ENCODE data around the gene HMGXB3.

The HMGXB3 gene

DNA sequence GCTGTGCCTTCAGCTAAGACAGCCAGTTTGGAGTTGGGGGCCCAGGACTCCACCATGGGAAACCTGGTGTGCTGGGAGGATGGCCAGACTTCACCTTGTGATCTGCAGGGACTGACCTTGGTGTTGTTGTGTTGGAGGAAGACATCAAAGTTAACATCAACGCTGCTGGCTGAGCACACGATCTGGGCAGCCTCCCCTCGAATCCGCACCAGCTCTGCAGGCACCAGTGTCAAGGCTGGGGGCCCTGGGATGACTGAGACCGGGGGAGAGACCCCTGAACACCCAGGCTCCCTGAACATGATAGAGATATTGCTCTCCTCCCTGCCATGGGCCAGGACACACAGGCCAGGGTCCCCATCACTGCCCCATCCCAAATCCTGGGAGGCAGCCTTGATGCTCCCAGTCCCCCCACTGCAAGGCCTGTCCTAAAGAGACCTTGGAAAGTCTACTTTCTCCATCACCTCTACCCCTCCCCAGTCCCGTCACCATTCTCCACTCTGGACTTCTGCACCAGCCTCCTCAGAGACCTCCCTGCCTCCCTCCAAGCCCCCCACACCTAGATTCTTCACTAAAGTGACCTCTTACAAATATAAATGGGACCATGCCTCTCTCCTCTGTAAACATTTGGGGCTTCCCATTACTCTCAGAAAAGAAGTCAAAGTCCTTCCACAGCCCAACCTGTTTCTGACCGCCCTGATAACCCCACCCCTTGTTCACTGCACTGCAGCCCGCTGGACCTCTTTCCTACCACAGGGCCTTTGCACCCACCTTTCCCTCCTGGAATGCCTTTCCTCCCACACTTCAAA is 77.7 kb downstream of the HMGXB3 start:
- no peak overlapping the region for H3K4me3 ChIP-seq (ENCODE audit: low read depth, low read length)
- TF ChIP-seq, protein P1, sequence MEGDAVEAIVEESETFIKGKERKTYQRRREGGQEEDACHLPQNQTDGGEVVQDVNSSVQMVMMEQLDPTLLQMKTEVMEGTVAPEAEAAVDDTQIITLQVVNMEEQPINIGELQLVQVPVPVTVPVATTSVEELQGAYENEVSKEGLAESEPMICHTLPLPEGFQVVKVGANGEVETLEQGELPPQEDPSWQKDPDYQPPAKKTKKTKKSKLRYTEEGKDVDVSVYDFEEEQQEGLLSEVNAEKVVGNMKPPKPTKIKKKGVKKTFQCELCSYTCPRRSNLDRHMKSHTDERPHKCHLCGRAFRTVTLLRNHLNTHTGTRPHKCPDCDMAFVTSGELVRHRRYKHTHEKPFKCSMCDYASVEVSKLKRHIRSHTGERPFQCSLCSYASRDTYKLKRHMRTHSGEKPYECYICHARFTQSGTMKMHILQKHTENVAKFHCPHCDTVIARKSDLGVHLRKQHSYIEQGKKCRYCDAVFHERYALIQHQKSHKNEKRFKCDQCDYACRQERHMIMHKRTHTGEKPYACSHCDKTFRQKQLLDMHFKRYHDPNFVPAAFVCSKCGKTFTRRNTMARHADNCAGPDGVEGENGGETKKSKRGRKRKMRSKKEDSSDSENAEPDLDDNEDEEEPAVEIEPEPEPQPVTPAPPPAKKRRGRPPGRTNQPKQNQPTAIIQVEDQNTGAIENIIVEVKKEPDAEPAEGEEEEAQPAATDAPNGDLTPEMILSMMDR (IDR thresholded peaks at IDR 0.05; ENCODE audit: low read depth, low read length): no peak

DNA sequence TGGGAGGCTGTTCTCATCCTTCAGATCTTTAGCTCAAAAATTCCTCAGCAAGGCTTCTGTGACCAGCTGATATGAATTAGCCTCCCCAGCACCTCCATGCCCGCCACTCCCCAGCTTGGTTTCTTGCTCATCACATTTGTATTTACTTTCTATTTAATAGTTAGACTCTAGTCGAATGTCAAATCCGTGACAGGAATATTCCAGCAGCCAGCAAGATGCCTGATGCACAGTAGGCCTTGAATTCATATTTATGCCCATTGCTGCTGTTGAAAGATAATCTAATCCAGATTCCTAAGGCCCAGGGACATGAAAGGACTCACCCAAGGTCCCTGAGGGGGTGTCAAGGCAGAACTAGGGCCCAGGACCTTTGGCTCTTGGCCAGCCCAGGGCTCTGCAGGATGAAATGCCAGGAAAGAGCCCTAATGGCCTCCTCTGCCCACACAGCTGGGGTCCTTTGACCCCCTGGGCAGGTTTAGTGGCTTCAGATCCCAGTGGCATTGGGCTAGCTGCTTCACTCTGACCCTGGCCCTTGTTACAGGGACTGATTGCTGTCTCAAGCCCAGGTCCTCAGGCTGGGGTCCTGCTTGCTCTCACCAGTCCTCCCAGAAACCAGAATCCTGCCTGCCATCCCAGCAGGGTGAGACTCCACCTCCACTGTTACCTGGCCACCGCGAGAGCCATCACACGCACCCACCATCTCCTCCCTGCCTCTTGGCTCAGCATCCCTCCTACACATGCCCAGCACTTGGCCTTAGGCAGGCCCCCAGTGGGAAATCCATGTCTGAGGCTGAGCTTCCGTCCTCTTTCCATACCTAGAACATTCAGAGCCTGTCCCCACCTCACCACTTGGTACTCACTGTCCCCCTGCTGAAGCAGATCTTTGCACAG is 78.5 kb downstream of the HMGXB3 start:
- TF ChIP-seq, protein P1 (IDR thresholded peaks at IDR 0.05; ENCODE audit: low read depth, low read length): no peak
- no peak overlapping the region for H3K4me3 ChIP-seq (ENCODE audit: low read depth, low read length)

DNA sequence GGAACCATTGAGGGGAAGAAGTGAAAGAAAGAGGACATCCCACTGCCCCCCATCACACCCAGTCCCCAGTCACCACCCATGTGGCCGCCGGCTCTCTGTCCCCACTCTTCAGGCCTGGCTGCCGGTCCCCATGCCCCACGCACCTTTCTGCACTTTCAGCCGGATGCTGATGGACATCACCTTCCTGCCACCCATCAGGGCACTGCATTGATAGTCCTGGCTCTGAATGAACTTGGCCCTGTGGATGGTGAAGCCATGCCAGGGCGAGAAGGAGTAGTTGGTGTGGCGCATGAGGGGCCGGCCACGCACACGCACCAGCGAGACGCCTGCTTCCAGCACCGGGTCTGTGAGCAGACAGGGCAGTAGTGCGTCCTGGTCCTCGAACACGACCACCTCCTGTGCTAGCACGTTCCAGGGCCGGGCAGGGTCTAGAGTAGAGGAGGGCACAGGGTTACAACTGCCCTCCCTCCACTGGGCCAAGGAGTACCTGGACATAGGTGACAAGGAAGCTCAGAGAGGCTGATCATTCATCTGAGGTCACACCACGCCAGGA is 79.4 kb downstream of the HMGXB3 start:
- no peak overlapping the region for H3K4me3 ChIP-seq (ENCODE audit: low read depth, low read length)
- TF ChIP-seq, protein P1 (IDR thresholded peaks at IDR 0.05; ENCODE audit: low read depth, low read length): no peak

DNA sequence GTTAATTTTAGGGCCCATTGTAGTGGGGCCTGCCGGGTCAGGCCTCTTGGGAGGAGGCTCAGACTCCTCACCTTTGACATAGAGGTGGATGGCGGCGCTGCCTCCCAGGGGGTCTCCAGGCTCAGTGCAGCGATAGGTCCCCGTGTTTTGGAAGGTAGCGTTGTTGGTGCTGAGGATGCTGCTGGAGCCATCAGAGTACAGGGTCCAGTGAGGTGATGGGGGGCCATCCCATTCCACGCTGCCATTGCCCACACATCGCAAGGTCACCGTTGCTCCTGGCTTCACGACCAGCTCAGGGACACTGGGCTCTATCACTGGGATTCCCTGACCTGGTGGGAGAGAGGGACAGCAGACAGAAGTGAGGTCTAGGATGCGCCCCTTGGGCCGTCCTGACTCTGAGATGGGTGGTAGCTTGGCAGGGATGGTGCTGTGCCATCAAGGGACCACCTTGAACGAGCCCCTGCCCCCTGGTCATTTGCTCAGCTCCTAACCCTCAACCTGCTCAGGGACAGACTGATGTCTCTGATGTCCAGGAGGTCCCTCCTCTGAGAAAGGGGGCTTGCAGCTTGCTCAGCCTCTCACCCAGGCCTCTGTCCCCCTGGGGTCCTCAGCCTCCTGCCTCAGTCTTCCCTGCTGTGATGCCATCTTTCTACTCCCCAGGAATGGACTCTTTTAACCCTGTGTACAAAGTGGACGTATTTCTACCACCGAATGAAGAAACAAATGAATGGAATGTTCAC is 80.3 kb downstream of the HMGXB3 start:
- TF ChIP-seq, protein P1 (IDR thresholded peaks at IDR 0.05; ENCODE audit: low read depth, low read length): no peak
- H3K4me3 ChIP-seq (ENCODE audit: low read depth, low read length): no peak overlapping the region

DNA sequence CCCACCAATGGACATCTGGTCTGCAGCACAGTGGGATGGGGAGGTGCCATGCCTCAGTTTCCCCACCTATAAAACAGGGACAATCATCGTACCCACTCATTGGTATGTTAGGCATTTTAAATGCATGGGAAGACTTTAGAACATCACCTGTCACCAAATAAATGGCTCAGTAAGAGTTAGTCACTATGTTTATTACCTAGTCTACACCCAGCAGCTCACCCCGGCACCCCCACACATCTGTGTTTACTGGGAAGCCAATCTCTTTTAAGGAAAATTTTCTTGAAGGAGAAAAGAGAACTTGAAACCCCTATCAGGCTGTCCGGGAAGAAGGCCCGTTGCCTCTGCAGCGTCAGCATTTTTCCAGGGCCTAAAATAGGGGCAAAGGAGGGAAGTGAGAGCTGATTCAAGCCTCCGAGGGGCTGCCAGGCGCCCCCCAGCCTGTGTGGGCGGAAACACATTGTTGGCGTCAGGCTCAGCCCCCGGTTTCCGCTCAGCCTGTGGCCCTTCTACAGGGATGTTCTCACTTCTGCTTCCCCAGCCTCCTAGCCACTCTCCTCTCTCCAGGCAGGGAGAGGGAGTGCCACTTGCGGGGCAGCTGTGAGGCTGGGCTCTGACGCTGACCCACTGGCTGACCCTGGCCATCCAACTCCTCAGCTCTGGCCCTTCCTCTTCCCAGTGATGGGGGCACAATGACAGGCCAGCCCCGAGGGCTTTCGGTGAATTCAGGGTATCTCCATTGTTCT is 81.2 kb downstream of the HMGXB3 start:
- no peak overlapping the region for H3K4me3 ChIP-seq (ENCODE audit: low read depth, low read length)
- TF ChIP-seq, protein P1 (IDR thresholded peaks at IDR 0.05; ENCODE audit: low read depth, low read length): no peak

DNA sequence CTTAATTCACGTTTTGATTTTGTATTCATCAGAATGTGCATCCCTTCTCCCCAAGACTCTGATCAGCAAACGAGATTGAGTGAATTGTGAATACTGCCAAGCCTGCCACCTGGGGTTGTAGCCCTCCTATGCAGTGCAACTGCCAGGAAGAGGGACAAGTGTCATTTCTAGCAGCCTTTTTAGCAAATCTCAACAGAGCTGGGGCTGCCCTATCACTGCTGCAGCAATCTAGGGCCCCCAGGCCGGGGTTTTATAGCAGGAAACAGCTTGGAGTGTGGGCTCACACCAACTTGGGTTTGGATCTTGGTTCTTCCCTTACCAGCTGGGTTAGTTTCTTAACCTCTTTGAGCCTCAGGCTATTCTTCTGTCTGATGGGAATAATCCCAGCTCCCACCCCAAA is 81.8 kb downstream of the HMGXB3 start:
- no peak overlapping the region for H3K4me3 ChIP-seq (ENCODE audit: low read depth, low read length)
- TF ChIP-seq, protein P1 (IDR thresholded peaks at IDR 0.05; ENCODE audit: low read depth, low read length): no peak
